Loucy (cell line): ENCODE data around the gene EML5.
"Not testable (repeated sequence)": the region's sequence is repeated elsewhere in the genome, so short reads cannot be mapped to it uniquely, and the experiment has no call there.

Source experiments
- EZH2phosphoT487 ChIP-seq: fragments of 200-600 bp; IDR thresholded peaks from 2 replicates; pipeline ENCODE4 v1.6.1; 2018; ENCODE audit warnings: antibody characterized with exemption, mild to moderate bottlenecking, moderate library complexity, borderline replicate concordance
- TF ChIP-seq, protein P1 (sequence below): fragments of 200-600 bp; sonication (generic); conservative IDR thresholded peaks from 2 replicates; pipeline ENCODE4 v1.5.1; 2014; ENCODE audit warnings: mild to moderate bottlenecking, antibody characterized with exemption, low read length

DNA sequence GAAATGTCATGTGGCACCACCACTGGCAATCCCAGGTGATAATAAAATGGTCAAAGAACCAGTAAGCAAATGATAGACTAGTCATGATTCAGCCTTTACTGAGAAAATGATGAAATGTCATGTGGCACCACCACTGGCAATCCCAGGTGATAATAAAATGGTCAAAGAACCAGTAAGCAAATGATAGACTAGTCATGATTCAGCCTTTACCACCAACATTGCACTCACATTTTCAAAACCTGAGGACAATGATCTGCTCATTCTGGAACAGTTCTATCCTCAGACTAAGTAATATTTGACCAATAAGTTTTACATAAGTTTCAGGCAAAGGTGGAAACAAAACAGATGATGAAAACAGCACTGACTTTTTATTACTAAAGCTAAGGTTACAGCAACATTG lies 3.2 kb downstream of the EML5 start:
- TF ChIP-seq, protein P1, sequence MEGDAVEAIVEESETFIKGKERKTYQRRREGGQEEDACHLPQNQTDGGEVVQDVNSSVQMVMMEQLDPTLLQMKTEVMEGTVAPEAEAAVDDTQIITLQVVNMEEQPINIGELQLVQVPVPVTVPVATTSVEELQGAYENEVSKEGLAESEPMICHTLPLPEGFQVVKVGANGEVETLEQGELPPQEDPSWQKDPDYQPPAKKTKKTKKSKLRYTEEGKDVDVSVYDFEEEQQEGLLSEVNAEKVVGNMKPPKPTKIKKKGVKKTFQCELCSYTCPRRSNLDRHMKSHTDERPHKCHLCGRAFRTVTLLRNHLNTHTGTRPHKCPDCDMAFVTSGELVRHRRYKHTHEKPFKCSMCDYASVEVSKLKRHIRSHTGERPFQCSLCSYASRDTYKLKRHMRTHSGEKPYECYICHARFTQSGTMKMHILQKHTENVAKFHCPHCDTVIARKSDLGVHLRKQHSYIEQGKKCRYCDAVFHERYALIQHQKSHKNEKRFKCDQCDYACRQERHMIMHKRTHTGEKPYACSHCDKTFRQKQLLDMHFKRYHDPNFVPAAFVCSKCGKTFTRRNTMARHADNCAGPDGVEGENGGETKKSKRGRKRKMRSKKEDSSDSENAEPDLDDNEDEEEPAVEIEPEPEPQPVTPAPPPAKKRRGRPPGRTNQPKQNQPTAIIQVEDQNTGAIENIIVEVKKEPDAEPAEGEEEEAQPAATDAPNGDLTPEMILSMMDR, result not testable (repeated sequence)
- TF ChIP-seq EZH2phosphoT487, result not testable (repeated sequence)
